Measurements from ENCODE around the gene RAD51B.

DNA sequence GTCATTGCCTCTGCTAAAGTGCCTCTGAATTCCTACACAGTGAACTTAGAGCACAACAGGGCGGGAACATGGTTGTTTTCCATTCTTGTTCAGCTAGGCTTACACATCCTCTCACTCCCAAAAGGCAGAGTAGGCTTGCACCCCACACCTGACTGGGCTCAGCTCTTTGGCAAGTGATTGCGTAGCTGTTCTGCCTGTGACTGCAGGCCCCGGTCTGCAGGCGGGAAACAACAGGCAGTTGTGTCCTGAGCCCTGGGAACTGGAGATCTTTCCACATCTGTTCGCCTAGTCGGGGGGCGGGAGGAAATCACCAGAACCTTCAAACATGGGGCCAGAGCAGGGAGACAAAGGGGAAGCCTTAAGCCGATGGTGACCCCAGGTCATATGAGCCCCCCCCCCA is 698.6 kb downstream of the RAD51B start:
- TF ChIP-seq SP1 (CRISPR knock-in tag; IDR thresholded peaks at IDR 0.05) (no peak), POLR2A (conservative IDR thresholded peaks at IDR 0.05) (no peak), ZNF444 (CRISPR knock-in tag; IDR thresholded peaks at IDR 0.05) (no peak), RNF2 (IDR thresholded peaks at IDR 0.05) (no peak), FUS (optimal IDR thresholded peaks at IDR 0.05; ENCODE audit: low read depth, low read length) (no peak)
- TF ChIP-seq, protein P1, sequence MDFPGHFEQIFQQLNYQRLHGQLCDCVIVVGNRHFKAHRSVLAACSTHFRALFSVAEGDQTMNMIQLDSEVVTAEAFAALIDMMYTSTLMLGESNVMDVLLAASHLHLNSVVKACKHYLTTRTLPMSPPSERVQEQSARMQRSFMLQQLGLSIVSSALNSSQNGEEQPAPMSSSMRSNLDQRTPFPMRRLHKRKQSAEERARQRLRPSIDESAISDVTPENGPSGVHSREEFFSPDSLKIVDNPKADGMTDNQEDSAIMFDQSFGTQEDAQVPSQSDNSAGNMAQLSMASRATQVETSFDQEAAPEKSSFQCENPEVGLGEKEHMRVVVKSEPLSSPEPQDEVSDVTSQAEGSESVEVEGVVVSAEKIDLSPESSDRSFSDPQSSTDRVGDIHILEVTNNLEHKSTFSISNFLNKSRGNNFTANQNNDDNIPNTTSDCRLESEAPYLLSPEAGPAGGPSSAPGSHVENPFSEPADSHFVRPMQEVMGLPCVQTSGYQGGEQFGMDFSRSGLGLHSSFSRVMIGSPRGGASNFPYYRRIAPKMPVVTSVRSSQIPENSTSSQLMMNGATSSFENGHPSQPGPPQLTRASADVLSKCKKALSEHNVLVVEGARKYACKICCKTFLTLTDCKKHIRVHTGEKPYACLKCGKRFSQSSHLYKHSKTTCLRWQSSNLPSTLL (IDR thresholded peaks at IDR 0.05) = no peak
- TF ChIP-seq, protein P2, sequence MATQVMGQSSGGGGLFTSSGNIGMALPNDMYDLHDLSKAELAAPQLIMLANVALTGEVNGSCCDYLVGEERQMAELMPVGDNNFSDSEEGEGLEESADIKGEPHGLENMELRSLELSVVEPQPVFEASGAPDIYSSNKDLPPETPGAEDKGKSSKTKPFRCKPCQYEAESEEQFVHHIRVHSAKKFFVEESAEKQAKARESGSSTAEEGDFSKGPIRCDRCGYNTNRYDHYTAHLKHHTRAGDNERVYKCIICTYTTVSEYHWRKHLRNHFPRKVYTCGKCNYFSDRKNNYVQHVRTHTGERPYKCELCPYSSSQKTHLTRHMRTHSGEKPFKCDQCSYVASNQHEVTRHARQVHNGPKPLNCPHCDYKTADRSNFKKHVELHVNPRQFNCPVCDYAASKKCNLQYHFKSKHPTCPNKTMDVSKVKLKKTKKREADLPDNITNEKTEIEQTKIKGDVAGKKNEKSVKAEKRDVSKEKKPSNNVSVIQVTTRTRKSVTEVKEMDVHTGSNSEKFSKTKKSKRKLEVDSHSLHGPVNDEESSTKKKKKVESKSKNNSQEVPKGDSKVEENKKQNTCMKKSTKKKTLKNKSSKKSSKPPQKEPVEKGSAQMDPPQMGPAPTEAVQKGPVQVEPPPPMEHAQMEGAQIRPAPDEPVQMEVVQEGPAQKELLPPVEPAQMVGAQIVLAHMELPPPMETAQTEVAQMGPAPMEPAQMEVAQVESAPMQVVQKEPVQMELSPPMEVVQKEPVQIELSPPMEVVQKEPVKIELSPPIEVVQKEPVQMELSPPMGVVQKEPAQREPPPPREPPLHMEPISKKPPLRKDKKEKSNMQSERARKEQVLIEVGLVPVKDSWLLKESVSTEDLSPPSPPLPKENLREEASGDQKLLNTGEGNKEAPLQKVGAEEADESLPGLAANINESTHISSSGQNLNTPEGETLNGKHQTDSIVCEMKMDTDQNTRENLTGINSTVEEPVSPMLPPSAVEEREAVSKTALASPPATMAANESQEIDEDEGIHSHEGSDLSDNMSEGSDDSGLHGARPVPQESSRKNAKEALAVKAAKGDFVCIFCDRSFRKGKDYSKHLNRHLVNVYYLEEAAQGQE (IDR thresholded peaks at IDR 0.05; ENCODE audit: borderline replicate concordance) = no peak
- TF ChIP-seq, protein P2 (CRISPR knock-in tag; IDR thresholded peaks at IDR 0.05; ENCODE audit: low read depth) = no peak
- TF ChIP-seq, protein P3, sequence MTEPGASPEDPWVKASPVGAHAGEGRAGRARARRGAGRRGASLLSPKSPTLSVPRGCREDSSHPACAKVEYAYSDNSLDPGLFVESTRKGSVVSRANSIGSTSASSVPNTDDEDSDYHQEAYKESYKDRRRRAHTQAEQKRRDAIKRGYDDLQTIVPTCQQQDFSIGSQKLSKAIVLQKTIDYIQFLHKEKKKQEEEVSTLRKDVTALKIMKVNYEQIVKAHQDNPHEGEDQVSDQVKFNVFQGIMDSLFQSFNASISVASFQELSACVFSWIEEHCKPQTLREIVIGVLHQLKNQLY (CRISPR knock-in tag; conservative IDR thresholded peaks at IDR 0.05) = no peak

Measured in K562 (cell line).